Measurements from ENCODE around the gene CCDC107.
A peak's percentile ranks its signal among the peaks of the same experiment; 100 is the strongest.
"Not testable (repeated sequence)": the region's sequence is repeated elsewhere in the genome, so short reads cannot be mapped to it uniquely, and the experiment has no call there.

CCDC107 gene

DNA sequence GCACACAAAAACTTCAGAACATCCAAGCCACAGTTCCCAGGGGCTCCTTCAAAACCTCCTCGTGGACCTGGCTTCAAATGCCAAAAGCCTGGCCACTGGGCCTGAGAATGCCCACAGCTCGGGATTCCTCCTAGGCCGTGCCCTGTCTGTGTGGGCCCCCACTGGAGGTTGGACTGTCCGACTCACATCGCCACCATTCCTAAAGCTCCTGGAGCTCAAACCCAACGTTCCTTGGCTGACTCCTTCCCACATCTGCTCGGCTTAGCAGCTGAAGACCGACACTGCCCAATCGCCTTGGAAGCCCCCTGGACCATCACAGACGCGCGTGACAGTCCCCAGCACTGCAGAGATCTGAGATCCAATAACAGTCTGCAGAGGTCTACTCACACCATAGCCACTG is 15.0 kb upstream of the CCDC107 start:
- H3K4me3 ChIP-seq (ENCODE audit: low read length): no peak overlapping the region
- peaks cover 14% of the 10 kb centered on the region for H3K4me1 ChIP-seq (ENCODE audit: low read length)
- no peak for TF ChIP-seq EZH2phosphoT487 (IDR thresholded peaks at IDR 0.05; ENCODE audit: low read depth)
- TF ChIP-seq, protein P1, sequence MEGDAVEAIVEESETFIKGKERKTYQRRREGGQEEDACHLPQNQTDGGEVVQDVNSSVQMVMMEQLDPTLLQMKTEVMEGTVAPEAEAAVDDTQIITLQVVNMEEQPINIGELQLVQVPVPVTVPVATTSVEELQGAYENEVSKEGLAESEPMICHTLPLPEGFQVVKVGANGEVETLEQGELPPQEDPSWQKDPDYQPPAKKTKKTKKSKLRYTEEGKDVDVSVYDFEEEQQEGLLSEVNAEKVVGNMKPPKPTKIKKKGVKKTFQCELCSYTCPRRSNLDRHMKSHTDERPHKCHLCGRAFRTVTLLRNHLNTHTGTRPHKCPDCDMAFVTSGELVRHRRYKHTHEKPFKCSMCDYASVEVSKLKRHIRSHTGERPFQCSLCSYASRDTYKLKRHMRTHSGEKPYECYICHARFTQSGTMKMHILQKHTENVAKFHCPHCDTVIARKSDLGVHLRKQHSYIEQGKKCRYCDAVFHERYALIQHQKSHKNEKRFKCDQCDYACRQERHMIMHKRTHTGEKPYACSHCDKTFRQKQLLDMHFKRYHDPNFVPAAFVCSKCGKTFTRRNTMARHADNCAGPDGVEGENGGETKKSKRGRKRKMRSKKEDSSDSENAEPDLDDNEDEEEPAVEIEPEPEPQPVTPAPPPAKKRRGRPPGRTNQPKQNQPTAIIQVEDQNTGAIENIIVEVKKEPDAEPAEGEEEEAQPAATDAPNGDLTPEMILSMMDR (IDR thresholded peaks at IDR 0.05; ENCODE audit: low read depth, low read length): no peak
- no peak overlapping the region for H3K4me2 ChIP-seq (ENCODE audit: low read length)
- no peak overlapping the region for H3K9ac ChIP-seq (ENCODE audit: low read length)
- H3K9me3 ChIP-seq (ENCODE audit: insufficient read depth, low read length): no peaks in the 10 kb centered on the region
- no peak overlapping the region for H3K27ac ChIP-seq (ENCODE audit: low read length)
- peaks cover 3% of the 10 kb centered on the region for H3K36me3 ChIP-seq (replicated peaks; ENCODE audit: low read depth, low read length)
- no peaks in the 10 kb centered on the region for H3K27me3 ChIP-seq (ENCODE audit: low read depth, low read length)
- no peaks in the 10 kb centered on the region for H3K79me2 ChIP-seq (ENCODE audit: low read length)
- no peaks in the 10 kb centered on the region for H4K20me1 ChIP-seq (ENCODE audit: insufficient read depth, low read length)
- H2AFZ ChIP-seq (ENCODE audit: low read depth, low read length): no peak overlapping the region

DNA sequence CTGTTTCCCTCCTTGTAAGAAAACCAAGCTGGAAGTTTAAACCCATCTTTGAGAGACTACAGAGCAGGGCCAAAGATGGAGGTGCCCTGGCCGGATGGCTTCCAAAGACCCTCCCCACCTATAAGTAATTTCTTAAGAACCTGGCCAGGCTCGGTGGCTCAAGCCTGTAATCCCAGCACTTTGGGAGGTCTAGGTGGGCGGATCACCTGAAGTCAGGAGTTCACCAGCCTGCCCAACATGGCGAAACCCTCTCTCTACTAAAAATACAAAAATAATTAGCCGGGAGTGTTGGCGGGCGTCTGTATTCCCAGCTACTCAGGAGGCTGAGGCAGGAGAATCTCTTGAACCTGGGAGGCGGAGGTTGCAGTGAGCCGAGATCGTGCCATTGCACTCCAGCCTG is 12.4 kb upstream of the CCDC107 start:
- not testable (repeated sequence) for H2AFZ ChIP-seq (ENCODE audit: low read depth, low read length); H3K27me3 ChIP-seq (ENCODE audit: low read depth, low read length); H3K79me2 ChIP-seq (ENCODE audit: low read length); H4K20me1 ChIP-seq (ENCODE audit: insufficient read depth, low read length); H3K27ac ChIP-seq (ENCODE audit: low read length); H3K36me3 ChIP-seq (replicated peaks; ENCODE audit: low read depth, low read length); H3K9me3 ChIP-seq (ENCODE audit: insufficient read depth, low read length)
- H3K4me2 ChIP-seq (ENCODE audit: low read length): peak overlapping the region; percentile 96
- H3K9ac ChIP-seq (ENCODE audit: low read length): peak overlapping the region; percentile 72
- H3K4me3 ChIP-seq (ENCODE audit: low read length): peak overlapping the region; percentile 83
- peaks cover 41% of the 10 kb centered on the region for H3K4me1 ChIP-seq (ENCODE audit: low read length)

DNA sequence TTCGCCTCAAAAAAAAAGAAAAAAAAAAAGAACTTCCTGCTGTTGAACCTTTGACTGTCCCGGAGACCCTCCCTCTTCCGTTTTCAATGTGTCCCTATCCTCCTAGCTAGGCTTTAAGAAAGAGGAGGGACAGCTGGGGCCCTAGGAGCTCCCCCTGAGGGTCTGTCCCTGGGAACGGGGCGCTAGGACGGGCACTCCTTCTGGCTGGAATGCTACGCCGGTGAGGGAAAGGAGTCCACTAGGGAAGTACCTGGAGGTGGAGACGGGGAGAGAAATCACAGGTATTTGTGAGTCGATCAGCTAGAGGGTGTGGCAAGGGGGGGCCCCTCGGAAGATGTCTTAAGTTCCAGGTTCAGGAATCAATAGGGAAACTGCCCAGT is 11.9 kb upstream of the CCDC107 start:
- TF ChIP-seq, protein P1 (IDR thresholded peaks at IDR 0.05; ENCODE audit: low read depth, low read length): no peak
- TF ChIP-seq EZH2phosphoT487 (IDR thresholded peaks at IDR 0.05; ENCODE audit: low read depth): no peak
- no peaks in the 10 kb centered on the region for H3K9me3 ChIP-seq (ENCODE audit: insufficient read depth, low read length)
- peak overlapping the region; percentile 35 for H3K27ac ChIP-seq (ENCODE audit: low read length)
- peak overlapping the region; percentile 72 for H3K9ac ChIP-seq (ENCODE audit: low read length)
- no peaks in the 10 kb centered on the region for H4K20me1 ChIP-seq (ENCODE audit: insufficient read depth, low read length)
- H3K4me1 ChIP-seq (ENCODE audit: low read length): peaks cover 45% of the 10 kb centered on the region
- H3K79me2 ChIP-seq (ENCODE audit: low read length): peaks cover 10% of the 10 kb centered on the region
- peak overlapping the region; percentile 96 for H3K4me2 ChIP-seq (ENCODE audit: low read length)
- peak overlapping the region; percentile 83 for H3K4me3 ChIP-seq (ENCODE audit: low read length)
- peaks cover 3% of the 10 kb centered on the region for H3K36me3 ChIP-seq (replicated peaks; ENCODE audit: low read depth, low read length)
- H3K27me3 ChIP-seq (ENCODE audit: low read depth, low read length): no peaks in the 10 kb centered on the region
- H2AFZ ChIP-seq (ENCODE audit: low read depth, low read length): peak overlapping the region; percentile 79; the same call in 1 of the 2 replicates

DNA sequence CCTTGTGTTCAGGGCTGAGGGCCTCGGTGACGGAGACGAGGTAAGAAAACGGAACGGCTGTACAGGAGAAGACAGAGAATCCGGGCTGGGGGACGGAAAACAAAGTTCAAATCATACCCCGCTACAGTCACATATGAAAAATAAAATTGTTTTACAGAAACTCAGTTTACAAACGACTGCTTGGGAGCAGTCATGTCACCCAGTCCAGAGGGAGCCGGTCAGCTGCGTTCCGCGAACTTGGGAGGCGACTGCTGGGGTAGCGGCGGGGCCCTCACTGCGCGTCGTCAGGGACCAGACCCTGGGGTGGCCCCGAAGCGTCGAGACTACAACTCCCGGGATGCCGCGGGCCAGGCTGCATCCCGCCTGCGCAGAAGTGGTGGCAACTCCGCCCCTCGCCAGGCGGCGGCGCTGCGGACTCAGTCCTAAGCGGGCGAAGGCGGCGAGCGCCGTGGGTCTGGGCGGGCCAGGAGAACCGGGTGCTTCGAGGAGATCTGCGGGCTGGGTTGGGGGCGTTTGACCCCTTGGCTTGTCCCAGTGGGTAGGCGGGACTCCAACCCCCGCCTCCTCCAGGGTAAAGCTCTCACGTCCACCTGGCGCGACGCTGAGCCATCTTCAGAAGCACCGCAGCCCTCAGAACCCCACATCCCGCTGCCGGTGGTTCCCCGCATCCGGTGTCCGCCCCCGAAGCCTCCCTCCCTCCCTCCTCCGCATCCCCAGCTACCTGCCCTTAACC is 11.4 kb upstream of the CCDC107 start:
- peaks cover 10% of the 10 kb centered on the region for H3K79me2 ChIP-seq (ENCODE audit: low read length)
- H4K20me1 ChIP-seq (ENCODE audit: insufficient read depth, low read length): no peaks in the 10 kb centered on the region
- H3K4me3 ChIP-seq (ENCODE audit: low read length): peak overlapping the region; percentile 83
- peaks cover 3% of the 10 kb centered on the region for H3K36me3 ChIP-seq (replicated peaks; ENCODE audit: low read depth, low read length)
- peak overlapping the region; percentile 79 for H2AFZ ChIP-seq (ENCODE audit: low read depth, low read length)
- H3K9me3 ChIP-seq (ENCODE audit: insufficient read depth, low read length): no peaks in the 10 kb centered on the region
- peak overlapping the region; percentile 96 for H3K4me2 ChIP-seq (ENCODE audit: low read length)
- peak overlapping the region; percentile 72 for H3K9ac ChIP-seq (ENCODE audit: low read length)
- TF ChIP-seq, protein P1 (IDR thresholded peaks at IDR 0.05; ENCODE audit: low read depth, low read length): peak; percentile 75
- no peak for TF ChIP-seq EZH2phosphoT487 (IDR thresholded peaks at IDR 0.05; ENCODE audit: low read depth)
- H3K4me1 ChIP-seq (ENCODE audit: low read length): peaks cover 50% of the 10 kb centered on the region
- peak overlapping the region; percentile 35 for H3K27ac ChIP-seq (ENCODE audit: low read length)
- H3K27me3 ChIP-seq (ENCODE audit: low read depth, low read length): no peaks in the 10 kb centered on the region

All from OCI-LY3 (cell line).